ENCODE data around the gene HIPK2. TPM values are rescaled to one million over a fixed set of nuclear protein-coding genes. Genes with fewer than 3 reads are reported as not detected.

Gene HIPK2
- total RNA-seq, 2 donors from 2014 or later = 49.4 to 68.5 TPM

- Histone ChIP-seq H3K4me3 (no peak overlapping the region), H3K36me3 (no peaks in the 10 kb centered on the region)
- no peak for DNase-seq (ENCODE audit: low spot score)
These were observed 6.8 kb upstream of the HIPK2 start for GRCh38 chr7:139784648-139785047.

GRCh38 chr7:139783647-139784385 lies 6.0 kb upstream of the HIPK2 start:
- Histone ChIP-seq H3K4me3 (no peak overlapping the region), H3K4me1 (ENCODE audit: control insufficient read depth in 1 of 2, low read depth in 2 of 2) (peaks cover 0 to 9% of the 10 kb centered on the region in 2 donors), H3K27me3 (replicated peaks; ENCODE audit: insufficient read depth) (no peaks in the 10 kb centered on the region), H3K9me3 (no peaks in the 10 kb centered on the region), H3K27ac (no peak overlapping the region), H3K36me3 (no peaks in the 10 kb centered on the region)
- no peak for DNase-seq (ENCODE audit: low spot score)
- TF ChIP-seq, protein P1, sequence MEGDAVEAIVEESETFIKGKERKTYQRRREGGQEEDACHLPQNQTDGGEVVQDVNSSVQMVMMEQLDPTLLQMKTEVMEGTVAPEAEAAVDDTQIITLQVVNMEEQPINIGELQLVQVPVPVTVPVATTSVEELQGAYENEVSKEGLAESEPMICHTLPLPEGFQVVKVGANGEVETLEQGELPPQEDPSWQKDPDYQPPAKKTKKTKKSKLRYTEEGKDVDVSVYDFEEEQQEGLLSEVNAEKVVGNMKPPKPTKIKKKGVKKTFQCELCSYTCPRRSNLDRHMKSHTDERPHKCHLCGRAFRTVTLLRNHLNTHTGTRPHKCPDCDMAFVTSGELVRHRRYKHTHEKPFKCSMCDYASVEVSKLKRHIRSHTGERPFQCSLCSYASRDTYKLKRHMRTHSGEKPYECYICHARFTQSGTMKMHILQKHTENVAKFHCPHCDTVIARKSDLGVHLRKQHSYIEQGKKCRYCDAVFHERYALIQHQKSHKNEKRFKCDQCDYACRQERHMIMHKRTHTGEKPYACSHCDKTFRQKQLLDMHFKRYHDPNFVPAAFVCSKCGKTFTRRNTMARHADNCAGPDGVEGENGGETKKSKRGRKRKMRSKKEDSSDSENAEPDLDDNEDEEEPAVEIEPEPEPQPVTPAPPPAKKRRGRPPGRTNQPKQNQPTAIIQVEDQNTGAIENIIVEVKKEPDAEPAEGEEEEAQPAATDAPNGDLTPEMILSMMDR (IDR thresholded peaks at IDR 0.05) = no peak
- ATAC-seq (ENCODE audit: insufficient number of reproducible peaks, low FRiP score, low read depth) = no peak

More at GRCh38 chr7:139784648-139785047, 6.8 kb upstream of the HIPK2 start:
- Histone ChIP-seq H3K27me3 (replicated peaks; ENCODE audit: insufficient read depth) (no peaks in the 10 kb centered on the region), H3K4me1 (ENCODE audit: control insufficient read depth in 1 of 2, low read depth in 2 of 2) (peaks cover 0 to under 1% of the 10 kb centered on the region in 2 donors), H3K27ac (no peak overlapping the region), H3K9me3 (no peaks in the 10 kb centered on the region)
- ATAC-seq (ENCODE audit: insufficient number of reproducible peaks, low FRiP score, low read depth) = no peak
- TF ChIP-seq, protein P1 (IDR thresholded peaks at IDR 0.05) = no peak

DNA sequence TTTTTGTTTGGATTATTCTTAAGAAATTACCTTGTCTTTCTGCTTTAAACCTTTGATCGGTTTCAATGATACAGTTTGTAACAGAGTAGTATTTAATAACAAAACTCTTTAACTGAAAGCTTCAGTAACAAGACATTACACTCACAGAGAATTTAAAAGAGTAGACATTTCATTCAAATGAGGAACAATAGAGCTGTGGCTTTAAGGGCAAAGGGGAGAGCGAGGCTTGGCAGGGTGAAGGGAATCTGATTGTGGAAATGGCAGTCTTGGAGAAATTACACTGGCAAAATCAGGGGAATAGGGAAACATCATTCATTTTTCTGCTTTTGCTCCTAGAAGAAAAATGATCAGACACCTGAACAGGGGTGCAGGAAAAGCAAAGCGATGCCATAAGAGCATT lies 5.1 kb upstream of the HIPK2 start:
- ATAC-seq (ENCODE audit: insufficient number of reproducible peaks, low FRiP score, low read depth) (no peak), DNase-seq (ENCODE audit: low spot score) (no peak)
- H3K27me3 ChIP-seq (replicated peaks; ENCODE audit: insufficient read depth) = no peaks in the 10 kb centered on the region
- no peaks in the 10 kb centered on the region for H3K9me3 ChIP-seq
- H3K4me1 ChIP-seq (ENCODE audit: control insufficient read depth in 1 of 2, low read depth in 2 of 2) = peaks cover 0 to 12% of the 10 kb centered on the region in 2 donors
- H3K27ac ChIP-seq = no peak overlapping the region
- TF ChIP-seq, protein P1 (IDR thresholded peaks at IDR 0.05) = no peak
- no peaks in the 10 kb centered on the region for H3K36me3 ChIP-seq
- no peak overlapping the region for H3K4me3 ChIP-seq

DNA sequence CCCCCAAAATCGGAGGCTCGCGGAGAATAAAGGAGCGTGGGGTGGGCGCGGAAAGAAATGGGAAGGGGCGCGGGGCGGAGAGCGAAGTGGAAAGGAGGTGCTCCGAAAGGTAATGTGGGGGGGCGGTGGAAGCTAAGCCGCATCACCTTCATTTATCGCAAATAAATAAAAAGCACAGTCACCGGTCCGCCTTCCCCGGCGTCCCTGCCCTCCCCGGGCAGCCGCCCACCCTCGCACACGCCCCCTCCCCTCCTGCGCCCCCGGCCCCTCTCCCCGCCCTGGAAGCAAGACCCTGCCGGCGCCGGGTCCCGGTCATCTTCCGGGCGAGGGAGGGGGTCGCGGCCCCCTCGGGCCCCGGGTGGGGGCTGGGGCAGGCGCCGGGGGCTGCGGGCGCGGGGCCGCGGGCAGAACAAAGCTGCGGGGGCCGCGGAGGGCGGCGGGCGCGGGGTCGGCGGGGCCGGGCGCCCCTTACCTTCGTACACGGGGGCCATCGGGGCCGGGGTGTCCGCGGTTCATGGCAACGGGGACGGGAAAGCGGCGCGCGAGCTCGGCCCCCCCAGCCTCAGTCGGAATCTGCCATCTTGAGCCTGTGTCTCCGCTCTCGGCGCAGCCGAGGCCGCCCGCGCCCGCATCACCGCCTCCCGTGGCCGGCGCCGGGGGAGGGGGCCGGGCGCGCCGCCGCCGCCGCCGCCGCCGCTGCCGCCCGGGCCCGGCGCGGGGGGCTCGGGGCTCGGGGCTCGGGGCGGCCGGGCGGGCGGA lies 486 bp downstream of the HIPK2 start:
- ATAC-seq (ENCODE audit: insufficient number of reproducible peaks, low FRiP score, low read depth) (no peak), DNase-seq (ENCODE audit: low spot score) (no peak)
- TF ChIP-seq, protein P1 (IDR thresholded peaks at IDR 0.05) = no peak
- H3K27me3 ChIP-seq (replicated peaks; ENCODE audit: insufficient read depth) = no peaks in the 10 kb centered on the region
- H3K9me3 ChIP-seq = no peaks in the 10 kb centered on the region
- peaks cover 18 to 44% of the 10 kb centered on the region in 2 donors for H3K4me1 ChIP-seq (ENCODE audit: control insufficient read depth in 1 of 2, low read depth in 2 of 2)
- H3K4me3 ChIP-seq = peak overlapping the region; percentile 75
- peak overlapping the region; percentile 85 to 91 for H3K27ac ChIP-seq
- no peaks in the 10 kb centered on the region for H3K36me3 ChIP-seq

DNA sequence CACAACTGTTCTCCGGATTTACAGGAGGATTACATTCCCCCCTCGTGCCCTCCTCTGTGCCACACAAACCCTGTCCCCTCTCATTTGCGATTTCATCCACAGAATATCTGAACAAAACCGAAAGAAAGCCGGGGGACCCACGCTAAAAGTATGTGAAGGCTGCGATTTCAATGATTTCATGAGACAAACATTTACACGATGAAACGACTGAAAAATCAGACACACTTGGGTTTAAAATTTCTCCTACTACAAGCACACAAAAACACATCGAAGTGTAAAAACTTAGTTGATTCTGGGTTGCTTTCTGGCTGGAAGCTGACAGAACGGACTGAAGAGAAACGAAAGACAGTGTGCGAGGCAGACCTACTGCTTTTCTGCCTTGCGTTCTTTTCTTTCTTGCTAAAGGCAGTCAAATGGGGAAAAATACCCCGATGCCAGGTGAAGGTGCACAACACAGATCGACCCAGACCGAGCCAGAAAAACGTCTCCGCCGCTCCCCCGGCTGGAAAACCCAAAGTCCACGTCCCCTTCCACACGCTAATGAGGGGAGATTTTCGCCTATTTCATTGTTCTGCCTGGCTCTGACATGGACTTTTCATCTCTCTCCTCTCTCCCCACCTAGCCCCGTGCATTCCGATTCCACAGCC lies 1.2 kb downstream of the HIPK2 start:
- Histone ChIP-seq H3K4me1 (ENCODE audit: control insufficient read depth in 1 of 2, low read depth in 2 of 2) (peaks cover 20 to 51% of the 10 kb centered on the region in 2 donors), H3K27ac (peak overlapping the region; percentile 85 to 91), H3K36me3 (no peaks in the 10 kb centered on the region), H3K9me3 (no peaks in the 10 kb centered on the region), H3K27me3 (replicated peaks; ENCODE audit: insufficient read depth) (no peaks in the 10 kb centered on the region), H3K4me3 (peak overlapping the region; percentile 75)
- DNase-seq (ENCODE audit: low spot score) (no peak), ATAC-seq (ENCODE audit: insufficient number of reproducible peaks, low FRiP score, low read depth) (no peak)
- TF ChIP-seq, protein P1 (IDR thresholded peaks at IDR 0.05) = no peak
